ENCODE data around the gene PIGU. TPM values are rescaled to one million over a fixed set of nuclear protein-coding genes. Genes with fewer than 3 reads are reported as not detected.
"Not testable (repeated sequence)": the region's sequence is repeated elsewhere in the genome, so short reads cannot be mapped to it uniquely, and the experiment has no call there.

Gene PIGU
- total RNA-seq, 1 donor from 2014 or later, result 10.9 TPM

- no peak for ATAC-seq (ENCODE audit: poor library complexity)
- intact Hi-C loops (cut with DNase I), result no loop called here
- no peak for DNase-seq
These were observed 145.2 kb downstream of the PIGU start for GRCh38 chr20:34531608-34532265.

DNA sequence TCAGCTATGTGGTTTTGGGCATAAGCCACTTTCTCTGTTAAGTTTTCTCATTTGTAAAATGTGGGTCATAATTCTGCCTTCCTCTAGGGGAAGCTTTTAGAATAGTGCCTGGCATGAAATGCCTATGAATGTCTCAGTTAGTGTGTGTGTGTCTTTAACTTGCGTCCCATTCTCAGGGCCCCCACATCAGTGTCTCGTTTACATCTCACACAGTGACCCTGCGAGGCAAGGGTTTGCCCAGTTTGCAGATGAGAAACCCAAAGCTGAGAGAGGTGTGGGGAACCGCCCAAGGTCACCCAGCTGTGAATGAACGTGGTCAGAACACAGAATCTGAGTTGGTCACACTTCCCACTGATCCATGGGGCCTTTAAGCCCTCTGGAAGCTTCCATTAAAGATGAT, 146.6 kb downstream of the PIGU start:
- ATAC-seq (ENCODE audit: poor library complexity) (no peak), DNase-seq (no peak)
- intact Hi-C loops (cut with DNase I), result no loop called here

DNA sequence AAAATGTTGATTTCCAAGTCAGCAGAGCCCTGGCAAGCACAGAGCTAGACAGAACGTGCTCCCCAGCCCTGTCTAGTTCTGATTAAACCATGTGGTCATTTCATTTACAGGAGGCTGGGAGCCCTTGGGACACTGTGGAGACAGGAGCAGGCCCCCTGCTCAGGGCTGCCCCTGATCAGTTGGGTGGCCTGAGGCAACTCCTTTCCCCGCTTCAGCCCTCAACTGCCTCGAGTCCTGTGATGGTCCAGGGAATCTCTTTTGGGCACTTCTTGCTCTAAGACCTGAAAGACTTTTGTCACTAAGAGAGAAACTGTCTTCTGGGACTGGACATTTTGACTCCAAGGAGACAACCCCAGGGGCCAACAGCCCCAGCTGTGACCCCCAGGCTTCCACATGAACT, 147.2 kb downstream of the PIGU start:
- ATAC-seq (ENCODE audit: poor library complexity) (no peak), DNase-seq (no peak)
- intact Hi-C loops (cut with DNase I), result no loop called here

- peak; percentile 69 for ATAC-seq (ENCODE audit: poor library complexity)
- intact Hi-C loops (cut with DNase I), result no loop called here
- peak; percentile 80 for DNase-seq
These were observed 148.0 kb downstream of the PIGU start for GRCh38 chr20:34528921-34529297.

- ATAC-seq (ENCODE audit: poor library complexity) (no peak), DNase-seq (no peak)
- intact Hi-C loops (cut with DNase I), result no loop called here
These were observed 149.9 kb downstream of the PIGU start for GRCh38 chr20:34527016-34527415.

GRCh38 chr20:34526466-34526865, 150.4 kb downstream of the PIGU start:
- DNase-seq (no peak), ATAC-seq (ENCODE audit: poor library complexity) (no peak)
- intact Hi-C loops (cut with DNase I), result no loop called here

- intact Hi-C loops (cut with DNase I), result no loop called here
- ATAC-seq (ENCODE audit: poor library complexity) (peak; percentile 69), DNase-seq (peak; percentile 73)
These were observed 151.0 kb downstream of the PIGU start for GRCh38 chr20:34525709-34526416.

GRCh38 chr20:34525342-34525708, 151.6 kb downstream of the PIGU start:
- intact Hi-C loops (cut with DNase I), result no loop called here
- DNase-seq, result no peak
- no peak for ATAC-seq (ENCODE audit: poor library complexity)

DNA sequence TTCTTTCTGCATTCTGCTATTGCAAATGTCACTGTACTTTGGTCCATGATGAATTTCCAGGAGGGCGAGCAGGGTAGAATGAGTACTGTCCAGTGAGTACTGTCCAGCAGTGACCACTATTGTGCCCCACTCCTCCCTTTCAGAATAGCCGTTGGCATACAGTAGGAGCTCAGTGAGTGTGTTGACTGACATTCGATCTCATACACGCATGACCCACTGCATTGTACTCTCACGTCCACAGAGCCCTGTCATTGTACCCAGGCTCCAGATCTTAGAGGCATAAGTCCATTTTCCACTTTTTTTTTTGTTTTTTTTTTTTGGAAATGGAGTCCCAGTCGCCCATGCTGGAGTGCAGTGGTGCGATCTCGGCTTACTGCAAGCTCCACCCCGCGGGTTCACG, 152.5 kb downstream of the PIGU start:
- ATAC-seq (ENCODE audit: poor library complexity) (no peak), DNase-seq (no peak)
- intact Hi-C loops (cut with DNase I), result no loop called here

- intact Hi-C loops (cut with DNase I), result no loop called here
- DNase-seq (no peak), ATAC-seq (ENCODE audit: poor library complexity) (peak; percentile 47)
These were observed 153.7 kb downstream of the PIGU start for GRCh38 chr20:34522969-34523871.

DNA sequence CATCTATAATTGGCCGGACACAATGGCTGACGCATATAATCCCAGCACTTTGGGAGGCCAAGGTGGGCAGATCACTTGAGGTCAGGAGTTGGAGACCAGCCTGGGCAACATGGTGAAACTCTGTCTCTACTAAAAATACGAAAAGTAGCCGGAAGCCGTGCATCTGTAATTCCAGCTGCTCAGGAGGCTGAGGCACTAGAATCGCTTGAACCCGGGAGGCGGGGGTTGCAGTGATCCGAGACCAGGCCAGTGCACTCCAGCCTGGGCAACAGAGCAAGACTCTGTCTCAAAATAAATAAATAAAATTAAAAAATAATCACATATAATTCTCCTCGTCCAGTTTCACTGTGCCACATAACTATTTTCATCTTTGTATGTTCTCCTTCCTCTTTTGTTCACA, 157.1 kb downstream of the PIGU start:
- intact Hi-C loops (cut with DNase I), result loop anchor here (10.0 kb wide), 1 partner anchor 205 kb away; no protein-coding TSS in a partner anchor
- DNase-seq; ATAC-seq (ENCODE audit: poor library complexity): not testable (repeated sequence)

GRCh38 chr20:34518863-34519262, 158.0 kb downstream of the PIGU start:
- intact Hi-C loops (cut with DNase I), result loop anchor here (10.0 kb wide), 1 partner anchor 204 kb away; no protein-coding TSS in a partner anchor
- not testable (repeated sequence) for ATAC-seq (ENCODE audit: poor library complexity); DNase-seq

DNA sequence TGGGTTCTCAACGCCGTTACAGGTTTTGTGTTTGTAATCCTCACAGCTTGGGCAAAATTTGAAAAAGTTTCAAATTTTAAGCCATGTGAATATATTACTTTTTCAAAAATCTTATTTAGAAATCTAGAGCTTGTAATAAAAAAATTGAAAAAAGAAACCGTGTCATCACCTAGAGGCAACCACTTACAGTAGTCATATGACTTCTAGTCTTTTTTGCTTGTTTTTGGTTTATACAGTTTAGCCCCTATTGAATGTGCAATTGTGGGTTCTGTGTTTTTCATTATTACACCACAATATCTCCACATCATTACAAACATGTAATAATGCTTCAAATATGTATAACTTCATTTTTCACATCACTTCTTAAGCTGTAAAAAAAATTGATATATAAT, 159.8 kb downstream of the PIGU start:
- DNase-seq (no peak), ATAC-seq (ENCODE audit: poor library complexity) (no peak)
- intact Hi-C loops (cut with DNase I), result loop anchor here (10.0 kb wide), 1 partner anchor 202 kb away; no protein-coding TSS in a partner anchor

- DNase-seq (peak; percentile 97), ATAC-seq (ENCODE audit: poor library complexity) (peak; percentile 97)
- intact Hi-C loops (cut with DNase I), result loop anchor here (10.0 kb wide), 1 partner anchor 202 kb away; no protein-coding TSS in a partner anchor
These were observed 160.4 kb downstream of the PIGU start, which contains the start of gene DYNLRB1 for GRCh38 chr20:34516247-34517113. Gene DYNLRB1 (plus strand): TSS chr20:34516422. CDS start chr20:34516459, 37 bp downstream.

GRCh38 chr20:34515484-34516246, 161.2 kb downstream of the PIGU start:
- no peak for DNase-seq
- intact Hi-C loops (cut with DNase I), result loop anchor here (10.0 kb wide), 1 partner anchor 201 kb away; no protein-coding TSS in a partner anchor
- peak; percentile 50 for ATAC-seq (ENCODE audit: poor library complexity)

- ATAC-seq (ENCODE audit: poor library complexity) (no peak), DNase-seq (no peak)
- intact Hi-C loops (cut with DNase I), result loop anchor here (10.0 kb wide), 1 partner anchor 200 kb away; no protein-coding TSS in a partner anchor
These were observed 161.9 kb downstream of the PIGU start for GRCh38 chr20:34514897-34515483.

GRCh38 chr20:34514034-34514433, 162.9 kb downstream of the PIGU start:
- not testable (repeated sequence) for ATAC-seq (ENCODE audit: poor library complexity); DNase-seq
- intact Hi-C loops (cut with DNase I), result loop anchor here (10.0 kb wide), 1 partner anchor 199 kb away; no protein-coding TSS in a partner anchor
